ENCODE results near the gene RNF181.
"Not testable (repeated sequence)": the region's sequence is repeated elsewhere in the genome, so short reads cannot be mapped to it uniquely, and the experiment has no call there.

DNA sequence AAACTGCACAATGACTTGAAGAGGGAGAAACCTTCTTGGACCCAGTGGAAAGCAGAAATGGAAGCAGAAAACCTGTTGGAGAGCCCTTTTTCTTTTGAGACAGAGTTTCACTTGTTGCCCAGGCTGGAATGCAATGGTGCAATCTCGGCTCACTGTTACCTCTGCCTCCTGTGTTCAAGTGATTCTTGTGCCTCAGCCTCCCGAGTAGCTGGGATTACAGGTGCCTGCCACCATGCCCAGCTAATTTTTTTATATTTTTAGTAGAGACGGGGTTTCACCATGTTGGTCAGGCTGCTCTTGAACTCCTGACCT, 8.5 kb downstream of the RNF181 start:
- TF ChIP-seq, protein P1, sequence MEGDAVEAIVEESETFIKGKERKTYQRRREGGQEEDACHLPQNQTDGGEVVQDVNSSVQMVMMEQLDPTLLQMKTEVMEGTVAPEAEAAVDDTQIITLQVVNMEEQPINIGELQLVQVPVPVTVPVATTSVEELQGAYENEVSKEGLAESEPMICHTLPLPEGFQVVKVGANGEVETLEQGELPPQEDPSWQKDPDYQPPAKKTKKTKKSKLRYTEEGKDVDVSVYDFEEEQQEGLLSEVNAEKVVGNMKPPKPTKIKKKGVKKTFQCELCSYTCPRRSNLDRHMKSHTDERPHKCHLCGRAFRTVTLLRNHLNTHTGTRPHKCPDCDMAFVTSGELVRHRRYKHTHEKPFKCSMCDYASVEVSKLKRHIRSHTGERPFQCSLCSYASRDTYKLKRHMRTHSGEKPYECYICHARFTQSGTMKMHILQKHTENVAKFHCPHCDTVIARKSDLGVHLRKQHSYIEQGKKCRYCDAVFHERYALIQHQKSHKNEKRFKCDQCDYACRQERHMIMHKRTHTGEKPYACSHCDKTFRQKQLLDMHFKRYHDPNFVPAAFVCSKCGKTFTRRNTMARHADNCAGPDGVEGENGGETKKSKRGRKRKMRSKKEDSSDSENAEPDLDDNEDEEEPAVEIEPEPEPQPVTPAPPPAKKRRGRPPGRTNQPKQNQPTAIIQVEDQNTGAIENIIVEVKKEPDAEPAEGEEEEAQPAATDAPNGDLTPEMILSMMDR (conservative IDR thresholded peaks at IDR 0.05): not testable (repeated sequence)
- TF ChIP-seq EZH2 (IDR thresholded peaks at IDR 0.05; ENCODE audit: low read depth): not testable (repeated sequence)
